Endothelial cell of umbilical vein (primary cell): Measurements from ENCODE around the gene FILIP1L. TPM values are rescaled to one million over a fixed set of nuclear protein-coding genes. Genes with fewer than 3 reads are reported as not detected.

ENCODE experiments used
- BruUV-seq: library from RNA; stranded (reverse); fragments of 400-500 nt; replicated peaks from 2 replicates; lab custom pipeline; 2021; lab: Mats Ljungman, UMichigan
- CTCF ChIA-PET: fragments of 300-600, 350-600 bp; sonication (Branson Sonifier 250); formaldehyde crosslinking; loops from one replicate; lab custom pipeline; 2021; ENCODE audit warnings: antibody characterized with exemption, inconsistent platforms; lab: Charles Lee
- POLR2A ChIA-PET: fragments of 300-600, 350-600 bp; sonication (Branson Sonifier 250); formaldehyde crosslinking; loops from one replicate; lab custom pipeline; 2021; ENCODE audit warnings: antibody characterized with exemption, inconsistent platforms; lab: Charles Lee
- DNase-seq: peaks from one replicate; pipeline ENCODE4 v3.0.0-alpha.2; 2011; ENCODE audit warnings: low read depth, low spot score
- FAIRE-seq: peaks from 2 replicates; lab custom pipeline; 2011; peaks lifted over from hg19 to GRCh38; lab: Jason Lieb, UNC
- H2AFZ ChIP-seq: 2 replicates; pipeline ENCODE4 v1.6.0; 2012; ENCODE audit warnings: low read depth, low read length, control low read depth, inconsistent platforms
- H3K27ac ChIP-seq: 2 replicates; pipeline ENCODE4 v1.5.1; 2011; ENCODE audit warnings: low read depth, mild to moderate bottlenecking, control low read depth, low read length, moderate library complexity; ENCODE audit not compliant: insufficient read depth
- H3K27me3 ChIP-seq, 2 experiments: 2 replicates each; pipeline versions ENCODE4 v1.6.0 to v1.6.1; 2011; ENCODE audit warnings: low read length in 2 of 2, mixed read lengths in 1 of 2; ENCODE audit not compliant: control insufficient read depth in 2 of 2, insufficient read depth in 2 of 2
- H3K36me3 ChIP-seq, 2 experiments: 2 replicates in 1 of 2; 3 replicates in 1 of 2; pipeline ENCODE4 v1.5.1; 2011; ENCODE audit warnings: low read length in 2 of 2, mild to moderate bottlenecking in 1 of 2, moderate library complexity in 1 of 2; ENCODE audit not compliant: control insufficient read depth in 2 of 2, insufficient read depth in 2 of 2; ENCODE audit errors: extremely low read depth in 1 of 2
- H3K4me1 ChIP-seq: 3 replicates; pipeline ENCODE4 v1.5.1; 2011; ENCODE audit warnings: mild to moderate bottlenecking, low read length; ENCODE audit not compliant: control insufficient read depth, insufficient read depth; ENCODE audit errors: extremely low read depth
- H3K4me2 ChIP-seq: 2 replicates; pipeline ENCODE4 v1.6.1; 2011; ENCODE audit warnings: low read length, control low read depth, mixed read lengths; ENCODE audit not compliant: insufficient read depth
- H3K4me3 ChIP-seq, 3 experiments: fragments of 200-600 bp in 1 of 3; sonication (generic), shearing (Covaris generic) in 1 of 3; replicated peaks in 1 of 3; 2 replicates each; pipeline ENCODE4 v1.5.1; 2011 to 2016; ENCODE audit warnings: control low read depth in 3 of 3, low read length in 3 of 3, mild to moderate bottlenecking in 2 of 3, inconsistent platforms in 1 of 3, low read depth in 1 of 3, moderate library complexity in 1 of 3; ENCODE audit not compliant: insufficient read depth in 1 of 3
- H3K79me2 ChIP-seq: 2 replicates; pipeline ENCODE4 v1.6.0; 2012; ENCODE audit warnings: low read length, inconsistent platforms; ENCODE audit not compliant: control insufficient read depth, insufficient read depth
- H3K9ac ChIP-seq: replicated peaks from 2 replicates; pipeline ENCODE3; 2011; ENCODE audit warnings: low read length, control low read depth; ENCODE audit not compliant: insufficient read depth; ENCODE audit errors: extremely low read depth
- H3K9me1 ChIP-seq: replicated peaks from 3 replicates; pipeline ENCODE4 v1.6.0; 2011; ENCODE audit warnings: mild to moderate bottlenecking, low read length; ENCODE audit not compliant: control insufficient read depth, insufficient read depth; ENCODE audit errors: extremely low read depth
- H3K9me3 ChIP-seq: replicated peaks from 2 replicates; pipeline ENCODE4 v1.5.1; 2012; ENCODE audit warnings: low read length, inconsistent platforms; ENCODE audit not compliant: control insufficient read depth, insufficient read depth
- H4K20me1 ChIP-seq: replicated peaks from 2 replicates; pipeline ENCODE3; 2011; ENCODE audit warnings: mild to moderate bottlenecking, low read length; ENCODE audit not compliant: control insufficient read depth, insufficient read depth; ENCODE audit errors: extremely low read depth
- CTCF ChIP-seq, 2 donors: IDR thresholded peaks; 1 replicate in 1 of 2; 2 replicates in 1 of 2; pipeline ENCODE4 v1.5.1; 2011; ENCODE audit warnings: low read length in 2 of 2, mild to moderate bottlenecking in 2 of 2, moderate library complexity in 2 of 2, control low read depth in 1 of 2, inconsistent platforms in 1 of 2, low read depth in 1 of 2; ENCODE audit not compliant: insufficient read depth in 1 of 2; ENCODE audit errors: extremely low read depth in 1 of 2
- EZH2 ChIP-seq: IDR thresholded peaks from 2 replicates; pipeline ENCODE4 v1.6.1; 2012; ENCODE audit warnings: borderline replicate concordance, low read depth, mild to moderate bottlenecking, moderate library complexity, low read length, inconsistent platforms; ENCODE audit not compliant: severe bottlenecking
- FOS ChIP-seq: IDR thresholded peaks from 2 replicates; pipeline ENCODE4 v1.6.1; 2011; ENCODE audit warnings: mild to moderate bottlenecking, low read length, moderate library complexity, borderline replicate concordance; ENCODE audit not compliant: insufficient read depth
- GATA2 ChIP-seq: IDR thresholded peaks from 2 replicates; pipeline ENCODE4 v1.7.0; 2011; ENCODE audit warnings: low read depth, mild to moderate bottlenecking, moderate library complexity, mixed read lengths, low read length; ENCODE audit not compliant: insufficient read length, insufficient read depth
- JUN ChIP-seq: IDR thresholded peaks from 2 replicates; pipeline ENCODE4 v1.6.1; 2011; ENCODE audit warnings: borderline replicate concordance, low read depth; ENCODE audit not compliant: insufficient read length, insufficient read depth
- MYC ChIP-seq: IDR thresholded peaks from one replicate; pipeline ENCODE4 v1.6.1; 2011; ENCODE audit warnings: mild to moderate bottlenecking, low read depth, low read length
- POLR2A ChIP-seq: IDR thresholded peaks from 2 replicates; pipeline ENCODE4 v1.6.1; 2012; ENCODE audit warnings: low read depth, mild to moderate bottlenecking, control low read depth, low read length
- POLR2AphosphoS5 ChIP-seq: IDR thresholded peaks from 2 replicates; pipeline ENCODE4 v1.6.1; 2012; ENCODE audit warnings: low read depth, mild to moderate bottlenecking, control low read depth, low read length, moderate library complexity; ENCODE audit not compliant: insufficient read depth
- dilution Hi-C: fragments of 300-500 bp; cut with MboI; formaldehyde crosslinking; loops from one replicate; pipeline ENCODE4 v1.15.0; 2019; ENCODE audit warnings: low sequenced_read_pairs; ENCODE audit not compliant: extremely low pct_ligation_motif_present
- intact Hi-C: fragments of 100-400 bp; cut with micrococcal nuclease; formaldehyde crosslinking; loops from one replicate; pipeline ENCODE4 v1.10.0; 2022
- polyA plus RNA-seq, 4 experiments: library from polyadenylated mRNA; depleted of rRNA in 3 of 4; stranded (reverse) in 3 of 4; unstranded in 1 of 4; fragments of >200 nt; gene quantifications; 2 replicates each; pipeline versions ENCODE4 v1.2.1 to v1.2.3, GENCODE V29; 2011 to 2012; ENCODE audit warnings: missing spikeins in 1 of 4
- total RNA-seq: library from RNA; stranded (reverse); gene quantifications from 2 replicates; pipeline ENCODE4 v1.2.3, GENCODE V29; 2021
- TF ChIP-seq, protein P1 (sequence below): IDR thresholded peaks from 2 replicates; pipeline ENCODE4 v1.6.1; 2011; ENCODE audit not compliant: insufficient read depth, insufficient read length

FILIP1L gene
- total and polyA plus RNA-seq, 2 donors (not counting 3 experiments of a cell fraction or from before 2014, with no cell fraction given), result 26.0 to 29.9 TPM

DNA sequence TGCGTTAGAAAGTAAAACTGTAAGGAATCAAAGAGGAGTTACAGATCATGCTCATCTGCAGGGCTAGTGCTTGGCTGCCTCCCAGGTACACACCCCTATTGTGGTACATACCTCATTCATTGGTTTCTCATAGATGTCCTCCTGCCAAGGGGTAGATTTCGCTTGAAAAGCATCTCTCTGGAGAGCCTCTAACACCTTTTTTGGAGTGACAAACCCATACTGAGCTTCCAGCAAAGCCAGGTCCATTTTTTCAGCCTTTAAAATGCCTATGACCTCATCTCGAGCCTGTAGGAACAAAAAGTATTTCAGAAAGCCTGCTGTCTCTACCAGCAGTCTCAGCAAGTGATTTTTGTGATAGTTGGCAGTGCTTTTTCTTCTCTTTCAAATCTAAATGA, 184.6 kb downstream of the FILIP1L start:
- no peaks in the 10 kb centered on the region for H3K27me3 ChIP-seq
- no peaks in the 10 kb centered on the region for H3K9me3 ChIP-seq
- FAIRE-seq (no peak), DNase-seq (no peak)
- no peak overlapping the region for H3K4me3 ChIP-seq
- H2AFZ ChIP-seq, result no peak overlapping the region
- peaks cover 2% of the 10 kb centered on the region for H3K79me2 ChIP-seq
- no peak overlapping the region for H3K4me2 ChIP-seq
- TF ChIP-seq EZH2, result no peak
- no peak for TF ChIP-seq CTCF (IDR thresholded peaks at IDR 0.05; ENCODE audit: extremely low read depth in 1 of 2, insufficient read depth in 1 of 2, low read depth in 1 of 2, low read length in 2 of 2)
- TF ChIP-seq JUN, result no peak
- TF ChIP-seq POLR2A, result no peak
- TF ChIP-seq FOS, result no peak
- TF ChIP-seq, protein P1, sequence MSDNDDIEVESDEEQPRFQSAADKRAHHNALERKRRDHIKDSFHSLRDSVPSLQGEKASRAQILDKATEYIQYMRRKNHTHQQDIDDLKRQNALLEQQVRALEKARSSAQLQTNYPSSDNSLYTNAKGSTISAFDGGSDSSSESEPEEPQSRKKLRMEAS, result no peak
- TF ChIP-seq MYC, result no peak
- TF ChIP-seq POLR2AphosphoS5, result no peak
- no peak for TF ChIP-seq GATA2
- dilution Hi-C loops (no loop called here), intact Hi-C loops (no loop called here)
- H3K27ac ChIP-seq, result no peak overlapping the region
- ChIA-PET CTCF (no interaction called here), POLR2A (no interaction called here)
- H3K9me1 ChIP-seq, result no peaks in the 10 kb centered on the region
- no peaks in the 10 kb centered on the region for H3K36me3 ChIP-seq
- no peak overlapping the region for H3K9ac ChIP-seq
- H3K4me1 ChIP-seq, result peaks cover 24% of the 10 kb centered on the region
- H4K20me1 ChIP-seq, result no peaks in the 10 kb centered on the region
- no TSS peak for BruUV-seq
